Measurements from ENCODE around the gene EPHB2. TPM values are rescaled to one million over a fixed set of nuclear protein-coding genes. Genes with fewer than 3 reads are reported as not detected.

The EPHB2 gene
- total and polyA plus RNA-seq, 2 experiments from 2014 or later: 1.0 to 5.1 TPM

GRCh38 chr1:22835636-22836319, 125.1 kb downstream of the EPHB2 start:
- no peak overlapping the region for H3K9ac ChIP-seq
- peaks cover 14% of the 10 kb centered on the region for H3K4me1 ChIP-seq (ENCODE audit: insufficient read depth)
- no peak for TF ChIP-seq EZH2 (IDR thresholded peaks at IDR 0.05; ENCODE audit: insufficient read depth, poor library complexity, severe bottlenecking)
- TF ChIP-seq EZH2phosphoT487 (IDR thresholded peaks at IDR 0.05; ENCODE audit: insufficient read depth, low read depth): no peak
- H3K36me3 ChIP-seq (ENCODE audit: low read depth): no peaks in the 10 kb centered on the region
- no peaks in the 10 kb centered on the region for H4K20me1 ChIP-seq (ENCODE audit: insufficient read depth)
- H2AFZ ChIP-seq: no peak overlapping the region
- in situ Hi-C loops (cut with MboI): no loop called here
- no peak overlapping the region for H3K4me2 ChIP-seq (ENCODE audit: unreplicated experiment)
- no peak for DNase-seq
- no peaks in the 10 kb centered on the region for H3K79me2 ChIP-seq (ENCODE audit: insufficient read depth)
- no peak overlapping the region for H3K27ac ChIP-seq
- 87 to 90% methylated on average over 24 of the region's 24 CpGs for WGBS, 2 experiments (ENCODE audit: low coverage in 1 of 2, low lambda C conversion rate in 2 of 2, missing lambda C conversion rate in 2 of 2)
- no peak overlapping the region for H3K4me3 ChIP-seq
- H3K27me3 ChIP-seq (replicated peaks; ENCODE audit: insufficient read depth): no peaks in the 10 kb centered on the region
- no peaks in the 10 kb centered on the region for H3K9me3 ChIP-seq (ENCODE audit: low read depth)
- H3K9me2 ChIP-seq (ENCODE audit: insufficient read depth): no peaks in the 10 kb centered on the region
- H3F3A ChIP-seq (ENCODE audit: insufficient read depth): peaks cover 9% of the 10 kb centered on the region; the same call in 1 of the 2 replicates

- in situ Hi-C loops (cut with MboI): no loop called here
- Histone ChIP-seq H3K36me3 (ENCODE audit: low read depth) (no peaks in the 10 kb centered on the region), H3K4me1 (ENCODE audit: insufficient read depth) (peaks cover 9% of the 10 kb centered on the region), H3K9me3 (ENCODE audit: low read depth) (no peaks in the 10 kb centered on the region), H3F3A (ENCODE audit: insufficient read depth) (peaks cover 9% of the 10 kb centered on the region; the same call in 1 of the 2 replicates), H3K4me3 (no peak overlapping the region), H3K9ac (no peak overlapping the region), H3K9me2 (ENCODE audit: insufficient read depth) (no peaks in the 10 kb centered on the region), H3K4me2 (ENCODE audit: unreplicated experiment) (no peak overlapping the region), H3K79me2 (ENCODE audit: insufficient read depth) (no peaks in the 10 kb centered on the region), H2AFZ (no peak overlapping the region), H4K20me1 (ENCODE audit: insufficient read depth) (no peaks in the 10 kb centered on the region), H3K27ac (no peak overlapping the region), H3K27me3 (replicated peaks; ENCODE audit: insufficient read depth) (no peaks in the 10 kb centered on the region)
- TF ChIP-seq EZH2 (IDR thresholded peaks at IDR 0.05; ENCODE audit: insufficient read depth, poor library complexity, severe bottlenecking) (no peak), EZH2phosphoT487 (IDR thresholded peaks at IDR 0.05; ENCODE audit: insufficient read depth, low read depth) (no peak)
- WGBS, 2 experiments (ENCODE audit: low coverage in 1 of 2, low lambda C conversion rate in 2 of 2, missing lambda C conversion rate in 2 of 2): 77 to 87% methylated on average over 5 of the region's 5 CpGs
- no peak for DNase-seq
Observed at GRCh38 chr1:22836850-22837249, 126.2 kb downstream of the EPHB2 start.

- Histone ChIP-seq H3K27ac (no peak overlapping the region), H3K4me2 (ENCODE audit: unreplicated experiment) (no peak overlapping the region), H3K4me1 (ENCODE audit: insufficient read depth) (peaks cover 5% of the 10 kb centered on the region), H3K9ac (no peak overlapping the region), H3K36me3 (ENCODE audit: low read depth) (no peaks in the 10 kb centered on the region), H3K9me3 (ENCODE audit: low read depth) (no peaks in the 10 kb centered on the region), H3K27me3 (replicated peaks; ENCODE audit: insufficient read depth) (no peaks in the 10 kb centered on the region), H4K20me1 (ENCODE audit: insufficient read depth) (no peaks in the 10 kb centered on the region), H2AFZ (no peak overlapping the region), H3F3A (ENCODE audit: insufficient read depth) (peaks cover 8% of the 10 kb centered on the region; the same call in 1 of the 2 replicates), H3K9me2 (ENCODE audit: insufficient read depth) (no peaks in the 10 kb centered on the region), H3K79me2 (ENCODE audit: insufficient read depth) (no peaks in the 10 kb centered on the region), H3K4me3 (no peak overlapping the region)
- in situ Hi-C loops (cut with MboI): no loop called here
- DNase-seq: no peak
- 95 to 98% methylated on average over 3 of the region's 3 CpGs for WGBS, 2 experiments (ENCODE audit: low coverage in 1 of 2, low lambda C conversion rate in 2 of 2, missing lambda C conversion rate in 2 of 2)
- TF ChIP-seq EZH2phosphoT487 (IDR thresholded peaks at IDR 0.05; ENCODE audit: insufficient read depth, low read depth) (no peak), EZH2 (IDR thresholded peaks at IDR 0.05; ENCODE audit: insufficient read depth, poor library complexity, severe bottlenecking) (no peak)
Observed at GRCh38 chr1:22837332-22837731, 126.7 kb downstream of the EPHB2 start.

GRCh38 chr1:22838965-22839364, 128.3 kb downstream of the EPHB2 start:
- no peak overlapping the region for H3K9ac ChIP-seq
- no peaks in the 10 kb centered on the region for H3F3A ChIP-seq (ENCODE audit: insufficient read depth)
- 69 to 72% methylated on average over 5 of the region's 5 CpGs for WGBS, 2 experiments (ENCODE audit: low coverage in 1 of 2, low lambda C conversion rate in 2 of 2, missing lambda C conversion rate in 2 of 2)
- TF ChIP-seq EZH2phosphoT487 (IDR thresholded peaks at IDR 0.05; ENCODE audit: insufficient read depth, low read depth) (no peak), EZH2 (IDR thresholded peaks at IDR 0.05; ENCODE audit: insufficient read depth, poor library complexity, severe bottlenecking) (no peak)
- no peaks in the 10 kb centered on the region for H3K9me2 ChIP-seq (ENCODE audit: insufficient read depth)
- H3K36me3 ChIP-seq (ENCODE audit: low read depth): no peaks in the 10 kb centered on the region
- in situ Hi-C loops (cut with MboI): no loop called here
- no peak for DNase-seq
- no peaks in the 10 kb centered on the region for H3K9me3 ChIP-seq (ENCODE audit: low read depth)
- no peak overlapping the region for H3K4me3 ChIP-seq
- no peak overlapping the region for H2AFZ ChIP-seq
- no peaks in the 10 kb centered on the region for H3K4me1 ChIP-seq (ENCODE audit: insufficient read depth)
- H3K4me2 ChIP-seq (ENCODE audit: unreplicated experiment): no peak overlapping the region
- H4K20me1 ChIP-seq (ENCODE audit: insufficient read depth): no peaks in the 10 kb centered on the region
- no peaks in the 10 kb centered on the region for H3K79me2 ChIP-seq (ENCODE audit: insufficient read depth)
- H3K27ac ChIP-seq: no peak overlapping the region
- no peaks in the 10 kb centered on the region for H3K27me3 ChIP-seq (replicated peaks; ENCODE audit: insufficient read depth)

Measured in GM23248 (cell line).